ENCODE results near the gene FBXO45.
"Not testable (repeated sequence)": the region's sequence is repeated elsewhere in the genome, so short reads cannot be mapped to it uniquely, and the experiment has no call there.

The FBXO45 gene

DNA sequence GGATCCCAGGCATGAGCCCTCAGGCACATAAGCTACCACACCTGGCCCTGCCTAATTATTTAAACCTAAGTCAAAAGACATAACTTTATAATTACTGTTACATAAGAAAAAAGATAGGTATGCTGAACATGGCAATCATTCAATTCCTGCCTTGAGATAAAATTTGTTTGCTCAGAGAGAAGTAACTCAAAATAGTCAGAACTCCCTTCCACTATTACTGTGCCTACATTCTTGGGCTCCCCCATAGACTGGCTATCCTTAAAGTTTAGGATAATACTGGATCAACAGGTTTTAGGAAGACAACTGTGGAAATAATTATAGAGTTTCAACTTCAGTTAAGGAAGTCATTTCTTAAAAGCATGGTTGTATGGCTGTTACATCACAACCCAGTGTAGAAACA, 10.0 kb upstream of the FBXO45 start:
- DNase-seq: no peak

DNA sequence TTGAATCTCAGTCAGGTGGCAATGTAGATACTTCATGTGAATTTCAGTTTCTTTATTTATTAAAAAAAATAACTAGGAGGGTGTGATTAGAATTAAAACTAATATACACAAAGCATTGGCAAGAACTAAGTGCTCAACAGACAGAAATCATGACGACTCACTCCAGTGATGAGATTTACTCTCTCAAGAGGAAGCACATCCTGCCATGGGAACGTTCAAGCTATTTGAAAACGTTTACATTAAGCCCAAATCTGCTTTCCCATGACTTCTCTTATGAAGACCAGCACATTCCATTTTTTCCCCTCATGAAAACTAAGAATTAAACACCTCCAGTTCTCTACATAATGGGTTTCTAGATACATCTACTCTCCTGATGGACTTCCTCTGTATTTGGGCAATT, 8.6 kb upstream of the FBXO45 start:
- no peak for DNase-seq

DNA sequence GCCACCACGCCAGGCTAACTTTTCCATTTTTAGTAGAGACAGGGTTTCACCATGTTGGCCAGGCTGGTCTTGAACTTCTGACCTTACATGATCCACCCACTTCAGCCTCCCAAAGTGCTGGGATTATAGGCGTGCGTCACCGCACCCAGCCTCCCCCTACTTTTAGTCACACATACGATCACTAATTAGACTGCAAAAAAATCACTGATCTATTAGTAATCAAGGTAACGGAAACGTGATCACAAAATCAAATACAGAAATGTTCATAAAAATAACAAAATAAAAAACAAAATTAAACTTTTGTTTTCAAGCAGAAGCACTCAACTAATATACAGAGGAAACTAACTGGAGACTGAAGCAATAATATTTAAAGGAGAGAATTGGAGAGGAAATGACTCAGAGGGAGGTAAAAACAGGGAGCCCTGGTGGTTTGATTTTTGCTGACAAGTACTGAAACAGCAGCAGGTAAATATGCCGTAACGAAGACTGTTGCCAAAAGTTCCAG, 4.7 kb upstream of the FBXO45 start:
- DNase-seq: no peak

DNA sequence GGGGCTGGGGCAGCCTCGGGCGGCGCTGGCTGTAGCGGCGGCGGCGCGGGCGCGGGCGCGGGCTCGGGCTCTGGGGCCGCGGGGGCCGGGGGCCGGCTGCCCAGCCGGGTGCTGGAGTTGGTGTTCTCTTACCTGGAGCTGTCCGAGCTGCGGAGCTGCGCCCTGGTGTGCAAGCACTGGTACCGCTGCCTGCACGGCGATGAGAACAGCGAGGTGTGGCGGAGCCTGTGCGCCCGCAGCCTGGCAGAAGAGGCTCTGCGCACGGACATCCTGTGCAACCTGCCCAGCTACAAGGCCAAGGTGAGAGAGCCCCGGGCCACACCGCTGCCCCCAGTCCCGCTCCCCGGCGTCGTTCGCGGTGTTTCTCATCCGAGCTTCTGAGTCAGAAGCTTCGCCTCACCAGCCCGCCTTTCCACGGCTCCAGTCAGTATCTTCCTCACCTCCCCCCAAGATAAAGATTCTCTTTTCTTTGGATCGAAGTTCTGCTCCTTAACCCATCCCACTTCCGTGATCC, 600 bp downstream of the FBXO45 start:
- peak; percentile 50 for DNase-seq

DNA sequence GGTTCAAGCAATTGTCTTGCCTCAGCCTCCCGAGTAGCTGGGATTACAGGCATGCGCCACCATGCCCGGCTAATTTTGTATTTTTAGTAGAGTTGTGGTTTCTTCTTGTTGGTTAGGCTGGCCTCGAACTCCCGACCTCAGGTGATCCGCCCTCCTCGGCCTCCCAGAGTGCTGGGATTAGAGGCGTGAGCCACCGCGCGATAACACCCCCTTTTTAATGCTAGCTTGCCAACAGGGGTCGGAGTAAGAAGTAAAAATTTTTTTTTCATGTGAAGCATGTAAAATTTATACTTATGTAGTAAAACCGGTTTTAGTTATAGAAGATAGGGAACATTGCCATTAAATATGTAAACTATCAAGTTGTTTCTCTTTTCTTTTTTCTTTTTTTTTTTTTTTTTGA, 1.9 kb downstream of the FBXO45 start:
- DNase-seq: not testable (repeated sequence)

DNA sequence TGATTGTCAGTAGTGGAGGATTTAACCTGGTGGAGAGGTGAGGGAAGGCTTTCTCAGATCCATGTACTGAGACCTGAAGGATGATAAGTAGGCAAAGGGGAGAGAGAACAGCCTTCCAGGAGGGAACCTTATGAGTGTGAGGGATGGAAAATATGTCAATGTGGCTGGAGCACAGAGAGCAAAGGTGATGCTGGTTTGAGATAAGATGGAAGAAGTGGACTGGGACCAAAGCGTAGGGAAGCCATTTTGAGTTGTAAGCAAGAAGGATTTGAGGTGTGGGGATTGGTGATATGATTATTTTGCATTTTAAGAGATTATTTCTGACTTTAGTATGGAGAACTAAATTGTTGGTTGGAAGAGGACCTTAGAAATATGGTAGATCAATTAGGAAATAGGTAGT, 3.9 kb downstream of the FBXO45 start:
- no peak for DNase-seq

DNA sequence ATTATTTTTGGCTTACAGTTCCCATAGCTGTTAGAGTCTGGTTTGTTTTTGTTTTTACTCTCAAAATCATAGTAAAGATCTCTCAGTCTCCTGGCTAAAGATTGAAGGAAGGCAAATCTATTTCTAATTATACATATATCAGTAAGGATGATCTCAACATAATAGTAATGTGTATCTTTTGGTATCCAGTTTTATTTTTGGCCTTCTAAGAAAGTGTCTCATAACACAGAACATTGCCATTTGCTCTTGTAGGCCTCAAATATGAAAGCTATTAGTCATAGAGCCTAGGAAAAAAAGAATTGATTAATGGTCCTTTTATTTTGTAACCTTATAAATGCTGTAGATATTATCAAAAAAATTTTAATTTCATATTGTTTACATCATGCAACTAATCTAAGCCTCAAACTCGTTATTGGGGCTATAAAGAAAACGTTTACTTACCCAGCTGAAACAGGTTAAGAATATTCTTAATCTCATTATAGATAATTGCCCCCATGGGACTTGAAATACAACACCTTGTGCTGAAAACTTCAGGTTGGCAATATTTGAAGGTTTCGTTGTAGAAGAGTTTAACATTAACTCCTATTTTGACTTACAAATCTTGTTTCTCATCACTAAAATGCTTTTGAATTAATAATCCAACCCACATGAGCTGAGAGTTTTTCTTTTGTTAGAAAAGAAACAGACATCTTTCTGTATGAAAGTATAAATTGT, 16.7 kb downstream of the FBXO45 start:
- DNase-seq: no peak

DNA sequence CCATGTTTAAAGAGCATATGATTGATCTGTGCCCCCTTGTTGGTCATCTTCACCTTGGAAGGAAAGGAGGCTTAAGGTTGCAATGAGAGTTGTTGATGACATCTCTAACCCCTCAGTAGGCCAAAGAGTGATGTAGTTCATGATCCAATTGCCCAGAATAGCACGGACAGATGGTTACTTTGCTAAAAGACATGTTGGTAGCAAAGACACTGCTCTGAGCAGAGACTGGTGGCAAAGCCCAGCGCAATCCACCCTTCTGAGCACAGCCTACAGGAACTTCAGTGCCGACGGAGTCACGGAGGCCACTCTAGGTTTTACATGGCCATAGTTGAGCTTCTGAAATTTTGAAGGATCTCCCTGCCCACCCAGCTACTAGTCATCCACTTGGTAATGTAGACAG, 21.8 kb downstream of the FBXO45 start:
- no peak for DNase-seq

DNA sequence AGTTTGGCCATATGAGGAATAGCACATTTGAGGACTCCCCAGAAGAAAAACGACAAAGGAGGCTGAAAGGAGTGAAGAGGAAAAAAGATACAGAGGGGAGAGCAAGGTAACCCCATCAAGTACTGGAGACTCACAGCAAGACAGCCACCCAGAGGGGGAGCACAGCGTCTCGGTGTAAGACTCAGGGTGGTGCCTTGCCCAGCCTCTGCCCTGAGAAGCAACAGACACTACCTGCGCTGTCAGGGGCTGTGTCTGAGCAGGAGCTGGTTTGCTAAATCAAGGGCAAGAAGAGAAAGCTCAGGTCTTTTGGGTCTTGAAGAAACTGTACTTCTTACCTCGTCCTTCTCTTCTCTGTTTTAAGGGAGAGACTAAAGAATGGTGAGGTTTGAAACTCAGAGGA, 27.9 kb downstream of the FBXO45 start:
- DNase-seq: no peak

DNA sequence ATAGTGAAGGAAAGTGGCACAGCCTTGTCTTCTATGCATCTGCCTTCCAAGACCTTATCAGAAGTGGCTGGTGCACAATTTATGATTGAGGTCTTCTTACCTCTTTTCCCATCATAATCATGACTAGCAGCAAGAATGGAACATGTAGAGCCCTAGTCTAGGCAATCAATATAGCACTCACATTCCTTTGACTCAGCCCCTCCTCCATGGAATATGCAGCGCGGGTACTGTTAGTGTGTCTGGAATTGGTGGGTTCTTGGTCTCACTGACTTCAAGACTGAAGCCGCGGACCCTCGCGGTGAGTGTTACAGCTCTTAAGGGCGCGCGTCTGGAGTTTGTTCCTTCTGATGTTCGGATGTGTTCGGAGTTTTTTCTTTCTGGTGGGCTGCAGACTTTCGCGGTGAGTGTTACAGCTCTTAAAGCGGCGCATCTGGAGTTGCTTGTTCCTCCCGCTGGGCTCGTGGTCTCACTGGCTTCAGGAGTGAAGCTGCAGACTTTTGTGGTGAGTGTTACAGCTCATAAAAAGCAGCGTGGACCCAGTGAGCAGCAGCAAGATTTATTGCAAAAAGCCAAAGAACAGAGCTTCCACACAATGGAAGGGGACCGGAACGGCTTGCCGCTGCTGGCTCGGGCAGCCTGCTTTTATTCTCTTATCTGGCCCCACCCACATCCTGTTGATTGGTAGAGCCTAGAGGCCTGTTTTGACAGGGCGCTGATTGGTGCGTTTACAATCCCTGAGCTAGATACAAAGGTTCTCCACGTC, 29.7 kb downstream of the FBXO45 start:
- not testable (repeated sequence) for DNase-seq

DNA sequence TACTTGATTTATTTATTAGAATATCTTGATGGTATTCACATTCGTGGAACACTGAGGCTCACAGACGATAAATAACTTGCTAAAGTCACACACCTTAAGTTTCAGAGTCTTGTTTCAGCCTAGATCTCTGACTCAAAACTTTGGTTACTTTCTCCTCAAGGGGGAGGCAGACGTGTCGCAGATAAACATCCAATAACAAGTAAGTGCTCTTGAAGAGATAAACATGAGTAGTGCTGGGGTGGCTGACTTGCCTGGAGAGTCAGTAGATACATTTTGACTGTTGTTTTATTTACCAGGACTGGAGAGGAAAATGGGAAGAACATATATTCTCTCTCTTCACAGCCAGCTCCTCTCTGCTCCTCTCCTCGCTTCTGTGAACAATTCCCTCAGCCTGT, 31.3 kb downstream of the FBXO45 start:
- DNase-seq: no peak

DNA sequence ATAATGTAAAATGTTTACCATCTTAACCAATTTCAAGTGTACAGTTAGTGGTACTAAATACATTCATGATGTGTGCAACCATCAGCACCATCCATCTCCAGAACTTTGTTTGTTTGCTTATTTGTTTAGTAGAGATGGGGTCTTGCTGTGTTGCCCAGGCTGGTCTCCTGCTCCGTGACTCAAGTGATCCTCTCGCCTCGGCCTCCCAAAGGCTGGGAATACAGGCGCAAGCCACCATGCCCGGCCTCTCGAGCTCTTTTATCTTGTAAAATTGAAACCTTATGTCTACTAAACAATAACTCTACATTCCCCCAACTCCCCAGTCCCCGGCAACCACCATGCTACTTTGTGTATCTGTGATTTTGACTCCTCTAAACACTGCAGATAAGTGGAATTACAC, 31.9 kb downstream of the FBXO45 start:
- DNase-seq: no peak

DNA sequence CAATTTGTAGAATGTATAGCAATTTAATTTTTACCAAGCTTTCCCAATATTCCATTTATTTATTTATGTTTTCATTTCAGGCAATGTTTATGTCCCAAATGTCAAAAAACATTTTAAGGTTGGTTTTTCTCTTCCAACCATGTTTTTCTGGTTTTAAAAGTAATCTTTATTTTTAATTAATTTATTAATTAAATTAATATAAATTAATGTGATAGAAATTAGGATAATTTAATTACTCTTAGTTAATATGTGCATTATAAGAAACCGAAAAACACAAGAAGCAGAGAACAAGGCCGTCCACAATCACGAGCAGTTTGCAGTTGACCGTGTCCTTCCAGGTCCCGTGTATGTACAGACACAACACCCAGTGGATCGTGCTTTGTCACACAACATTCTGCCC, 34.2 kb downstream of the FBXO45 start:
- DNase-seq: no peak

DNA sequence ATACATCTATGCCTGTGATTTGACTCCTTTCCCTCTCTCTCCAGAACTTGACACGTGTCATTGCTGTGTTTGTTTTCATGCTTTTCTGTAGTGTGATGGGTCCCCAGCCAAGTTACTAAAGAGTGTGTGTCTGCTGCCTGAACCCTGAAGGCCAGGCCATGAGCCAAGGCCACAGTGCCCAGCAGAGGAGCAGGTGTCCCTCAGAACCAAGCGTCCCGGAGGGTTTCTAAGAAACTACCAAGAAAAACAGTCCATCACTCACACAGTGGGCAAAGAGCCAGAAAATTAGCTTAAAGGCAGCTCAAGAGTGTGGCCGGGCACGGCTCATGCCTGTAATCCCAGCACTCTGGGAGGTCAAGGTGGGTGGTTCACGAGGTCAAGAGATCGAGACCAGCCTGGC, 35.2 kb downstream of the FBXO45 start:
- no peak for DNase-seq

DNA sequence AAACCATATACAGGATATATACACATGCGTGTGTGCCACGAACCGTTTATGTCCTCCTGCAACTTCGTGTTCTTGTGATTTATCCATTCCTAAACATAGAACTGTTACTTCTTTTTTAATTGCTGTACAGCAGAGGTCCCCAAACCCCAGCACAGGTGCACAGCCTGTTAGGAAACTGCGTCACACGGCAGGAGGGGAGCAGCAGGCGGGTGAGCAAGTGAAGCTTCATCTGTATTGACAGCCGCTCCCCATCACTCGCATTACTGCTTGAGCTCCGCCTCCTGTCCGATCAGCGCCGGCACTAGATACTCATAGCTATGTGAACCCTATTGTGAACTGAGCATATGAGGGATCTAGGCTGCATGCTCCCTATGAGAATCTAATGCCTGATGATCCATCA, 36.1 kb downstream of the FBXO45 start:
- no peak for DNase-seq

DNA sequence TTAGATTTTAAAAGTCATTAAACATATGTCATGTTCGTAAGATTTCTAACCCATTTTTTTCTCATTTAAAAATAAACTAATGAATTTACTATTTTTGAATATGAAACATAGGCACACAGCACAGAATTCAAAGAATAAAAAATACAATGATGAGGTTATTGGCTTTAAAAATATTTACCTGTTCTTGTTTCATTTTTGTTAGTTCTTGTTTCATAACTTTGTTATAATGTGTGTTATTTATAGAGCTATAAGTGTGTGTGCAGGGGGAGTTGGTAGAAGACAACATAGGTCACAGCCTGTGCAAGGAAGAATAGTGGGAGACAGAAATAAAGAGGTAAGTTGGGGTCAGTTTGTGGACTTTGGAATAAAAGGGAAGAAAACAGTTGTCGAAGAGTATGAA, 40.2 kb downstream of the FBXO45 start:
- DNase-seq: no peak

DNA sequence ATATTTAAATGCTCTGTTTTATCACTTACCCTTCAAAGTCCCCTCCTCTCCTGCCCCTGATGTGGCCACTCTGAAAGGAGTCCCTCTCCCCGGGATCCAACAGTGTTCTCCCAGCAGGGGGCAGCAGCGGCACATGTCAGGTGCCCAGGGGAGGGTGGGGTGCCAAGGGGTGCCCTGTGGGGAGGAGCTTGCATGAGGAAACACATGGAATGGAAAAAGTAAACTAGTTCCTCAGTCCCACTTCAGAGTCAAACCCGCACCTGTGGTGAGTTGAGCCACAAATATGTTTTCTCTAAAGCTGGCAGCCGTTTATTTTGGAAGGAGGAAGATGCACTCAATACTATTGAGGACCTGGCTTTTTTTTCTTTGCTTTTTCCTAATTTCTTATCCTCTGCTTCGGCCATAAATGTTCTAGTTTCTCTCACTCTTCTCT, 40.9 kb downstream of the FBXO45 start:
- DNase-seq: peak; percentile 98

DNA sequence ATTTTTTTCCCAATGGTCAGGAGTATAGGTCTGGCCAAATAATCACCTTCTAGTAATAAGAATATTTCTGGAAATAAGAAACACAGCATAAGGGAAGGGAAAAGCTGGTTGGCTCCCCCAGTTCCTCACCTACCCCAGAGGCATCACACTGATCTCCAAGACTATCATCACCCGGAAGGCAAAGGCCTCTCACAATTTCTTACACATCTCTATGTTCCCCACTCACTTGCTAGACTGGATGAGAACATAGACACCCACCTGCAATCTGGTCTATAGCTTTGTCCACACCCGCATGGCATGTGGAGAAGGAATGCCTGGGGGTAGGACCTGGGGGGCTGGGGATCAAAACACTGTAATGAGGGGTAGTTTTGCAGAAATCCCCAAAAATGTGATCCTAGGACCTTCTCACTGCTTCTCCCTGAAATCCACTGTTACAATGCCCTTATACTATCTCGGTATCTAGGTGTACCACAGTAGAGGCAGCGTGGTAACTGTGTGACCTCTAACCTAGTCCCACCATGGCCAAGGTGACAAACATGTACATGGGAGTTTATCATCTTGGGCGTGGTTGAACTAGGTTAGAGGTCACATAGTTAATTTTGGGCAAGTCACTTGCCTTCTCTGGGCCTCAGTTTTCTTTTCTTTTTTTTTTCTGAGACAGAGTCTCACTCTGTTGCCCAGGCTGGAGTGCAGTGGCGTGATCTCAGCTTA, 41.5 kb downstream of the FBXO45 start:
- no peak for DNase-seq

DNA sequence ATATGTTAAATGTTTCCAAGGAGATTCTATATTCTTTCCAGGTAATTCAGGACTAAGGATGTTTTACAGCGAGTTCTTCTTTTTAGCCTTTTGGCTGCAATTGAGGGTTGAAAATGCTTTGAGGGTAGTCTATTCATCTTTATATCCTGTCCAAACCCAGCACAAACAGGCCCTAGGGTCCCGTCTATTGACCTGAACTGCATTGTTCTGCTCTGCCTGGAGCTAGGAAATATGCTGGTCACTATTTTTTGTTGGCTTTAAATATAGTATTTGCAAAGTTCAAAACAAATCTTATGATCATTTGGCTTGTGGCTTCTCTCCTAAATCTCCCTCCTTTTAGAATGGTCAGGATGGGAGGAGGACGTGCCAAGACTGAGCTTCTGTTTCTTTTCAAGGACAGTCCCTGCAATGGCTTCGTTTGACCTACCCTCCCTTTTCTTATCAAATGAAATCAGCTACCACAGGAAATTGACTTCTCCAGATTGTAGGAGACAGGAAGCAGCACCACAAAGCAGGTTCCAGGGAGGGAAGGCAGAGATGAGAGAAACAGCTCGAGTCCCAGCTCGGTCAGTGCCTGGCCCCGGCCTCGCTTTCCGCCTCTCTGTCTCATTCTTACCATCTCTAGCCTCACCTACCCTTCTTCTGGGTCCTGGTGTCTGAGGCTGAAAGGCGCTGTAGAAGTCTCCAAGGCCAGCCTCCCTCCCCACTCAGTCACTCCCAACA, 43.5 kb downstream of the FBXO45 start:
- DNase-seq: no peak

DNA sequence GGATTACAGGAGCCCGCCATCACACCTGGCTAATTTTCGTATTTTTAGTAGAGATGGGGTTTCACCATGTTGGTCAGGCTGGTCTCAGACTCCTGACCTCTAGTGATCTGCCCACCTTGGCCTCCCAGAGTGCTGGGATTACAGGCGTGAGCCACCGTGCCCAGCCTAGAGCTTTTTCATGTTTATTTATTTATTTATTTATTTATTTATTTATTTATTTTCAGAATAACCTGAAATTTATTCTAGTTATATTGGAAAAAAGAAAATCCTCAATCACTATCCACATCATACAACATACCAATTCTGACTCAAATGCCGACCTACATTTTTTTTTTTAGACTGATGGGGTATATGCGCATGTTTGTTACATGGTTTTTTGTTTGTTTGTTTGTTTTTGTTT, 46.8 kb downstream of the FBXO45 start:
- DNase-seq: not testable (repeated sequence)

DNA sequence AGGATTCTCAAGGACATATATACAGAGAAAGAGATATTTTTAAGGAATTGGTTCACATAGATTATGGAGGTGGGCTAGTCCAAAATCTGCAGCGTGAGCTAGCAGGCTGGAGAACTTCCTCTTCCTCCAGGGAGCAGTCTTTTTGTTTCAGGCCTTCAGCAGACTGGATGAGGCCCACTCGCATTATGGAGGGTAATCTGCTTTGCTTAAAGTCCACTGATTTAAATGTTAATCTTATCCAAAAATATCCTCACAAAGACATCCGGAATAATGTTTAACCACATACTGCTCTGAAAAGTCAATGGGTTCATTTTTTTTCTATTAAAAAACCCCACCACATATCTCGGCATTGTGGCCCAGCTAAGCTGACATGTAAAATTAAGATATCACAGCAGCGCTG, 48.8 kb downstream of the FBXO45 start:
- DNase-seq: no peak

DNA sequence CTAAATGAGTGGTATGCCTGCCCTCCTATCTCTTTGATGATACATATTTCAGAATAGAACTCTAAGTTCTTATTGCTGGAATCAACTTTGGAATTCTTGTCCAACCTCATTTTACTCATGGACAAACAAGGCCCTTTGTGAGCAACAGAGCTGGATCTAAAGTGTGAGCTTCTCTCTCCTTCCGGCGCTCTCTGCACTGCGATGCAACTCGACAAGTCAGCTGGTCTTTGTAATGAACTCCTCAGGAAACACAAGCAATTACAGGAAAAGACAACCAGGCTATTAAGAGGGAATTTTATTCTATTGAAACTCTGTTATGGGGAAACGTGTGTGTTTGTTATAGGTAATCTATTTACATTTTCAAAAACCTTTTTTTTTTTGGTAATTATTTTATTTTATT, 50.8 kb downstream of the FBXO45 start:
- DNase-seq: no peak

DNA sequence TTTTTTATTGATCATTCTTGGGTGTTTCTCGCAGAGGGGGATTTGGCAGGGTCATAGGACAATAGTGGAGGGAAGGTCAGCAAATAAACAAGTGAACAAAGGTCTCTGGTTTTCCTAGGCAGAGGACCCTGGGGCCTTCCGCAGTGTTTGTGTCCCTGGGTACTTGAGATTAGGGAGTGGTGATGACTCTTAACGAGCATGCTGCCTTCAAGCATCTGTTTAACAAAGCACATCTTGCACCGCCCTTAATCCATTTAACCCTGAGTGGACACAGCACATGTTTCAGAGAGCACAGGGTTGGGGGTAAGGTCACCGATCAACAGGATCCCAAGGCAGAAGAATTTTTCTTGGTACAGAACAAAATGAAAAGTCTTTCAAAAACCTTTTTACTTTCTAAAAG, 51.2 kb downstream of the FBXO45 start:
- not testable (repeated sequence) for DNase-seq
